GM12878 (cell line): Measurements from ENCODE around the gene BRIX1.
A peak's percentile ranks its signal among the peaks of the same experiment; 100 is the strongest.

Source experiments
- BMI1 ChIP-seq: fragments of 450-650 bp; IDR thresholded peaks from 2 replicates; pipeline ENCODE4 v1.6.1; 2016; ENCODE audit warnings: mild to moderate bottlenecking, moderate library complexity, borderline replicate concordance
- CTCF ChIP-seq, 3 experiments: IDR thresholded peaks in 2 of 3; conservative IDR thresholded peaks in 1 of 3; 2 replicates each; pipeline ENCODE4 v1.5.1; 2011; ENCODE audit warnings: low read depth in 3 of 3, low read length in 3 of 3, mild to moderate bottlenecking in 3 of 3, control low read depth in 2 of 3, moderate library complexity in 2 of 3, inconsistent platforms in 1 of 3, mixed read lengths in 1 of 3; ENCODE audit not compliant: control insufficient read depth in 2 of 3, insufficient read depth in 1 of 3; ENCODE audit errors: extremely low read depth in 1 of 3
- EZH2 ChIP-seq: IDR thresholded peaks from 2 replicates; pipeline ENCODE4 v1.6.1; 2012; ENCODE audit warnings: low read depth, mild to moderate bottlenecking, control low read depth, inconsistent platforms, low read length, borderline replicate concordance; ENCODE audit not compliant: control insufficient read depth
- FOXK2 ChIP-seq: fragments of 450-650 bp; IDR thresholded peaks from 2 replicates; pipeline ENCODE4 v1.6.1; 2017; ENCODE audit warnings: mild to moderate bottlenecking, moderate library complexity
- POLR2A ChIP-seq: IDR thresholded peaks from 2 replicates; pipeline ENCODE4 v1.6.1; 2011; ENCODE audit warnings: low read depth, mild to moderate bottlenecking, low read length
- POLR2AphosphoS5 ChIP-seq: IDR thresholded peaks from 2 replicates; pipeline ENCODE4 v1.6.1; 2011; ENCODE audit warnings: mild to moderate bottlenecking, low read length, inconsistent platforms
- RAD21 ChIP-seq: IDR thresholded peaks from 2 replicates; pipeline ENCODE4 v1.6.1; 2011; ENCODE audit warnings: mild to moderate bottlenecking, low read depth, low read length, moderate library complexity; ENCODE audit not compliant: insufficient read depth
- RELA ChIP-seq: fragments of 450-650 bp; IDR thresholded peaks from 2 replicates; pipeline ENCODE4 v1.8.0; 2014; ENCODE audit warnings: borderline replicate concordance; ENCODE audit not compliant: partially characterized antibody
- SMC3 ChIP-seq: IDR thresholded peaks from 2 replicates; pipeline ENCODE4 v1.6.1; 2011; ENCODE audit warnings: low read length, improper control_type of control experiment, borderline replicate concordance
- YBX1 ChIP-seq: fragments of 450-650 bp; IDR thresholded peaks from 2 replicates; pipeline ENCODE4 v1.6.1; 2016; ENCODE audit warnings: antibody characterized with exemption
- ZBTB4 ChIP-seq: fragments of 450-650 bp; formaldehyde crosslinking; IDR thresholded peaks from 2 replicates; pipeline ENCODE4 v1.4.0; 2022; ENCODE audit warnings: mild to moderate bottlenecking, moderate library complexity

GRCh38 chr5:34898258-34898895 lies 17.1 kb upstream of the BRIX1 start:
- TF ChIP-seq CTCF (IDR thresholded peaks at IDR 0.05 in 2 of 3, conservative IDR thresholded peaks at IDR 0.05 in 1 of 3; ENCODE audit: control insufficient read depth in 2 of 3, extremely low read depth in 1 of 3, insufficient read depth in 1 of 3, low read depth in 3 of 3, low read length in 3 of 3): peak; percentile 77 to 82 (median 79)
- TF ChIP-seq BMI1: no peak
- peak; percentile 90 for TF ChIP-seq RAD21
- TF ChIP-seq ZBTB4 (CRISPR knock-in tag): no peak
- no peak for TF ChIP-seq EZH2
- no peak for TF ChIP-seq RELA
- TF ChIP-seq POLR2A: no peak
- TF ChIP-seq YBX1: no peak
- TF ChIP-seq SMC3: peak; percentile 97
- TF ChIP-seq FOXK2: no peak
- no peak for TF ChIP-seq POLR2AphosphoS5
